WTC11 (cell line): ENCODE measurements around the gene ITM2C.

ENCODE experiments used
- ATF6 ChIP-seq: sonication (generic); formaldehyde crosslinking; IDR thresholded peaks from 2 replicates; pipeline ENCODE4 v1.8.1; 2023; ENCODE audit warnings: mild to moderate bottlenecking, missing genetic modification reagents
- CTCF ChIP-seq: fragments of 200-600 bp; IDR thresholded peaks from 2 replicates; pipeline ENCODE4 v1.8.0; 2022; ENCODE audit warnings: antibody characterized with exemption
- JUN ChIP-seq: sonication (generic); formaldehyde crosslinking; IDR thresholded peaks from 2 replicates; pipeline ENCODE4 v1.8.0; 2023; ENCODE audit warnings: mild to moderate bottlenecking, missing genetic modification reagents
- MAX ChIP-seq: sonication (generic); formaldehyde crosslinking; IDR thresholded peaks from 2 replicates; pipeline ENCODE4 v1.8.0; 2022; ENCODE audit warnings: mild to moderate bottlenecking, missing genetic modification reagents
- MLX ChIP-seq: sonication (generic); formaldehyde crosslinking; IDR thresholded peaks from 2 replicates; pipeline ENCODE4 v1.8.1; 2023; ENCODE audit warnings: mild to moderate bottlenecking, missing genetic modification reagents, moderate library complexity
- MYBL2 ChIP-seq: sonication (generic); formaldehyde crosslinking; IDR thresholded peaks from 2 replicates; pipeline ENCODE4 v1.8.1; 2023; ENCODE audit warnings: mild to moderate bottlenecking, moderate library complexity, missing genetic modification reagents
- NR3C1 ChIP-seq: sonication (generic); formaldehyde crosslinking; conservative IDR thresholded peaks from 2 replicates; pipeline ENCODE4 v1.8.1; 2023; ENCODE audit warnings: low read depth, mild to moderate bottlenecking, missing genetic modification reagents
- PRDM15 ChIP-seq: sonication (generic); formaldehyde crosslinking; IDR thresholded peaks from 2 replicates; pipeline ENCODE4 v1.8.0; 2022; ENCODE audit warnings: missing genetic modification reagents
- USF1 ChIP-seq: sonication (generic); formaldehyde crosslinking; IDR thresholded peaks from 2 replicates; pipeline ENCODE4 v1.8.0; 2022; ENCODE audit warnings: mild to moderate bottlenecking, missing genetic modification reagents
- USF2 ChIP-seq: sonication (generic); formaldehyde crosslinking; IDR thresholded peaks from 2 replicates; pipeline ENCODE4 v1.8.1; 2023; ENCODE audit warnings: mild to moderate bottlenecking, missing genetic modification reagents, moderate library complexity
- ZNF232 ChIP-seq: sonication (generic); formaldehyde crosslinking; IDR thresholded peaks from 2 replicates; pipeline ENCODE4 v1.8.0; 2022; ENCODE audit warnings: mild to moderate bottlenecking, missing genetic modification reagents
- ZNF416 ChIP-seq: fragments of 250-450 bp; sonication (Bioruptor Pico); IDR thresholded peaks from 2 replicates; pipeline ENCODE4 v1.9.0; 2021; ENCODE audit warnings: mild to moderate bottlenecking, inconsistent platforms

GRCh38 chr2:230914886-230915285 is 50.1 kb downstream of the ITM2C start:
- no peak for TF ChIP-seq MYBL2
- no peak for TF ChIP-seq NR3C1 (CRISPR knock-in tag)
- no peak for TF ChIP-seq CTCF
- no peak for TF ChIP-seq ATF6 (CRISPR knock-in tag)
- no peak for TF ChIP-seq MLX (CRISPR knock-in tag)
- TF ChIP-seq USF2 (CRISPR knock-in tag), result no peak
- TF ChIP-seq MAX, result no peak
- no peak for TF ChIP-seq ZNF232 (CRISPR knock-in tag)
- no peak for TF ChIP-seq USF1
- TF ChIP-seq JUN (CRISPR knock-in tag), result no peak
- TF ChIP-seq PRDM15 (CRISPR knock-in tag), result no peak
- no peak for TF ChIP-seq ZNF416 (CRISPR knock-in tag)
